GM19372 (cell line): ENCODE results near the gene RARB.

Experiments used
- ATAC-seq: cut with Tn5 transposase; IDR thresholded peaks from one replicate; pipeline ENCODE4 v1.9.1; 2021; ENCODE audit warnings: mild to moderate bottlenecking, low read depth, moderate library complexity; ENCODE audit not compliant: unreplicated experiment

Gene RARB

GRCh38 chr3:25445731-25446130, 17.7 kb downstream of the RARB start:
- no peak for ATAC-seq

DNA sequence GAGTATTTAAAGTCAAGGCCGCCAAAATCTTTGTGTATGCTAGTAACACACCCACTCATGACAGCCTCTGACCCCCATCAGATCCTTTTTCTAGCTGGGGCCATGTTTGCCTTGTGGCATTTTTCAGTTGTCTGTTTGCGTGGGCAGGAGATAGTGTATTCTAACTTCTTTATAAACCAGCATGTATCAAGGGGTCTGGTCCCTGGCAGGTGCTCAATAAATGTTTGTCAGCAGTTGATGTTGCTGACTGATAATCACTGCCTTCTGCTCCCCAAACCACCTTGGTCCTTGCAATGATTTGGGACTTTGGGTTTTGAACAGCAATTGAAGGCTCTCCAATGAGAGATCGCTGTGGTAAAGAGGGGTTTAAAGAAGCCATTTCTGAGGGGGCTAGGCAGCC, 19.2 kb downstream of the RARB start:
- ATAC-seq, result no peak

- no peak for ATAC-seq
These were observed 19.9 kb downstream of the RARB start for GRCh38 chr3:25447925-25448324.

DNA sequence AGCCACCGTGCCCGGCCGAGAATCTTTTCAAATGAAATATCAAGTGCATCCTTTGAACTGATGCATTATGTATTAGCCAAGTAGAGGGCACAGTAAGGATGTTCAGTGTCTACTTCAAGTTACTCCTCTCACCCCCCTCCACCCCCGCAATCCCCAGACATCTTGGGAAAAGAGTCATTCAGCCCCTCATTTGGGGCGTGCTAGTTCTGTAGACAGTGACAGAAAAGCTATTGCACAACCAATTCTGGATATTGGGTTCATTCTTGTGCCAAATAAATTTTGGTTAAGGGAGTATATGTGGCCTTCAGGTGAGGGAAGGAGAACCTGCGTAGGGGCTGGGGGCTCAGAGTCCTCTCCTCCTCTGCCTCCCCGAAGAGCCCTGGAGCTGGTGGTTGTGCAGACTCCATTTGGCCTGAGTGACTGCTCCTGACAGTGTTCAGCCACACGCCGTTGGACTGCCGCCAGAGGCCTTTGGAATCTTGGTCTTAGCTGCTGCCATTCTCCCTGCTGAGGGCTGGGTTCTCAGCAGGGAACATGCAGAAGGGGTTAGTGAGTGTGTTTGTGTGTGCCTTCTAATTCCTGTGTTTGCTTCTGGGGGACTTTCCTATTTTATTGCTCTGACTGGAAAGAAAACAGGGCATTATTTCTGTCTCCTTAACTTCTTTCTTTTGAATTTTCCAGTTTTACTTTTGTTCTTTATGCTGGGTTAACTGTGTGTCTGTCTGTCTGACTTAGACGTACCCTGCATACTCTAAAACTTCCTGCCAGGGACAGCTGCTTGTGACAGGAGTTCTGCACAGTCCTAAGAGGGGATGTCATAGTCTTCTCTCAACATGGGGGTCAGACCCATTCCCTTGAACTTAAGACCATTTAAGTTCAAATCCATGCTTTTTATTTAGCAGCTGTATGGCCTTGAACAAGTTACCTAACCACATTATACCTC, 21.0 kb downstream of the RARB start:
- ATAC-seq, result no peak

DNA sequence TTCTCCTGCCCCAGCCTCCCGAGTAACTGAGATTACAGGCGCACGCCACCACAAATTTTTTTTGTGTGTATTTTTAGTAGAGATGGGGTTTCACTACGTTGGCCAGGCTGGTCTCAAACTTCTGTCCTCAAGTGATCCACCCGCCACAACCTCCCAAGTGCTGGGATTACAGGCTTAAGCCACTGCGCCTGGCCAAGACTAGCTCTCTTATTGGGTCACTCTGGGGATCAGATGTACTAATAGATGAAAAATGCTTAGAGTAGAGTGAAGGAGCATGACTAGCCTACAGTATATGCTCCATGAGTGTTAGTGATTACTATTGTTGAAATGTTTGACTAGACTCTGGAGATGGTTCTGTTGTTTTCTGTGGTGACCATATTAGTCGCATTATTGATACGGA, 21.8 kb downstream of the RARB start:
- ATAC-seq, result no peak

DNA sequence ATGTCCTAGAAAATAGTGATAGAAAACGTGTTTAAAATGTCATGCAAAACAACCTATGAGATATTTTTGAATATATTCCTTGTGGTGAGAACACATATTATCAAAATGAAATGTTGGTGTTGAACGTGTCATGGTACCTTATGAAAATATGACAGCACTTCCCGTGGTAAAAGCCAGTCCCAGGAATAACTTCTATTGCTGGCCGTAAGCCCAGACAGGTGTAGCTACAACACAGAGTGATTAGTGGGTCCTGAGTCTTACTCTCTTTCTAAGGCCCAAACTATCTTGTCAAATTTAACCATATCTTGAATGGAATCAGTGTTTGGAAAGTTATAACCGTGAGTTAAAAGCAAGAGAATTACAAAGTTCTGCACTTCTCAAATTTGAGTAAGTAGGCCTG, 24.1 kb downstream of the RARB start:
- no peak for ATAC-seq

GRCh38 chr3:25452740-25453139, 24.7 kb downstream of the RARB start:
- no peak for ATAC-seq

GRCh38 chr3:25453619-25454004, 25.5 kb downstream of the RARB start:
- ATAC-seq, result no peak

- no peak for ATAC-seq
These were observed 26.2 kb downstream of the RARB start for GRCh38 chr3:25454005-25454927.

GRCh38 chr3:25455441-25456132, 27.5 kb downstream of the RARB start:
- no peak for ATAC-seq

GRCh38 chr3:25456723-25457670, 28.9 kb downstream of the RARB start:
- ATAC-seq, result no peak

DNA sequence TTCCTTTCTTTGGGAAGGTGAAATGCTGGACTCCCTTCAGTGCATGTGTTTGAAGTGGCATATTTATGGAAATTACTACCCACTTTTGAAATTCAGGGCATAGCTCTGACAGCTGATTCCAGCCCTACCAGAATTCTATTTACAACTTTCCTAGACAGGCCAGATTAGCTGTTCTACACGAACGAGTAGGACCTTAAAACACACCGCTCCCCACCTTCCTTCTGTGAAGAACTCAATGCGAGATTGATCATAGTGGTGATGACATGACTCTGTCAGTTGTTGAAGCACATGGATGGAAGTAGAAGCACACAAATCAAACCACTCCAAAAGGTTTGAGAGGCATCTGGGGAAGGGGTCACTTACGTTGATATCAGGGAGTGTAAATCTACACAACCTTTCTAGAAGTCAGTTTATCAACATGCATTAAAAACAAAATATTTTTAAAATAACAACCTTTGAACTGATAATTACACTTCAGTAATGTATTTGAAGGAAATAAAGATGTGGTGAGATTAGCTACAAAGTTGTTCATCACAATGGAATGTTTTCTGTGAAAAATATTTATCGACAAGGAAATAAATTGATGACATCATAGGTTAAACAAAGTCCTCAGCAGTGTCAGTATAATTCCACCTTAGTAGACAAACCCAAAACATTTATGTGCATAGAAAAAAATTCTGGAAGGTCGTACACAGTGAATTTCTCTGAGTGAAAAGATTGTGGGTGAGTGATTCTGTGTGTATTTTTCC, 29.8 kb downstream of the RARB start:
- no peak for ATAC-seq

DNA sequence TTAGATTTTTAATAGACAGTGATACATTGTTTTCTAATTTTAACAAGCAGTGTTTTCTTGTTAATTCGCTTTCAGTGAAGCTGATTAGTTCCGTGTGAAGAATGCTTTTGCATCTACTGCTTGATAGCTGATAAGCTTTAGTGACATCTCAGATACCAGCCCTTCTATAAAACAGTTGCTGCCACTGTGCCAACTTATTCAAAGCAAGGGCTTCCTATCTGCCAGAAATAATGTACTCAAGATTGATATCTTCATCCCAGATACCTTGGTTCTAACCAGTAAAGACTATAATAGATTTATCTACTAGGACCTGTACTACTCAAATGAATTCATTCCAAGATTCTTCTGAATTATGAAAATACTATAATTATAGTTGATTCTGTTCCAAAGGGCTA, 30.4 kb downstream of the RARB start:
- ATAC-seq, result no peak

DNA sequence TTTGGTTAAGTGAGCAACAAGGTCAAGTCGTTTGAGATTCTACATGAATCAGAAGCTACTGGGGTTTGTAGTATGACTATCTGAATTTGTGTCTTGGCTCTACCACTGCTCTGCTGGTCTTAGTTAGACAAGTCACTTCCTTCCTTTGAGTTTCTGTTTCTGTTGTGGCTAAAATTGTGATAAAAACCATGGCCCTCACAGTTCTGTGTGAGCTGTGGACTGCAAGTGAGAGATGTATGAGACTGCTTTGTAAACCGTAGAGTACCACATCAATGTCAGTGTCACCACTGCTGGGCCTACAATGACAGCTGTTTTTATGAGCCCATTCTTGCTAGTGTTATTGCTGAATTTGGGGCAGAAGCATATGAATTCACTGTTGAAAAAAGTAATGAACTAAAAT, 32.7 kb downstream of the RARB start:
- ATAC-seq, result peak; percentile 93

- no peak for ATAC-seq
These were observed 33.9 kb downstream of the RARB start for GRCh38 chr3:25461946-25462345.

DNA sequence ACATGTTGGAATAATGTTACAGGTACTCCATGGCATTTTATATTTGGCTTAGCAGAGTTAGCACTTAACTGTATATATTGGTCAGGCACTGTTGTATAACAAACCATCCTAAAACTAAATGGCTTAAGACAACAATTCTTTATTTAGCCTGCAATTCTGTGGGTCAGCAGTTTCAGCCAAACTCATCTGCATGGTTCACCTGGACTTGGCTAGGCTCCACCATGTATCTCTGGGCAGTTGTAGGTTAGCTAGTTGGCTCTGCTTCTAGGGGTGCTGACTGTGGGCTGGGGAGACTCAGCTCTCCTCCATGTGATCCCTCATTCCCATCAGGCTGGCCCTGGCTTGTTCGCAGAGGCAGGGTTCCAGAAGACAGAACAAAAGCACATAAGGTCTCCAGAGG, 34.4 kb downstream of the RARB start:
- no peak for ATAC-seq

GRCh38 chr3:25463836-25464418, 35.9 kb downstream of the RARB start:
- ATAC-seq, result no peak

GRCh38 chr3:25465266-25465860, 37.3 kb downstream of the RARB start:
- no peak for ATAC-seq
